Tibial nerve (tissue), 4 donors: ENCODE measurements around the gene SH3RF3. TPM values are rescaled to one million over a fixed set of nuclear protein-coding genes. Genes with fewer than 3 reads are reported as not detected.

Experiments used
- DNase-seq, 2 donors: peaks; one replicate each; pipeline ENCODE4 v3.0.0-alpha.2; 2019; ENCODE audit warnings: low spot score in 2 of 2
- H3K27ac ChIP-seq, 4 donors: fragments of 200-600 bp; sonication (generic) in 3 of 4; one replicate each; pipeline ENCODE4 v1.5.1; 2017 to 2019; ENCODE audit warnings: mild to moderate bottlenecking in 1 of 4
- H3K27me3 ChIP-seq, 2 donors: fragments of 200-600 bp; sonication (generic) in 1 of 2; one replicate each; pipeline versions ENCODE4 v1.5.1 to v1.6.0; 2017 to 2019
- H3K36me3 ChIP-seq, 3 donors: fragments of 200-600 bp; sonication (generic); one replicate each; pipeline ENCODE4 v1.5.1; 2018 to 2019
- H3K4me1 ChIP-seq, 4 donors: fragments of 200-600 bp; sonication (generic) in 3 of 4; one replicate each; pipeline ENCODE4 v1.5.1; 2017 to 2019
- H3K4me3 ChIP-seq, 4 donors: fragments of 200-600 bp; sonication (generic) in 3 of 4; one replicate each; pipeline ENCODE4 v1.5.1; 2017 to 2019; ENCODE audit warnings: mild to moderate bottlenecking in 1 of 4, moderate library complexity in 1 of 4
- H3K9me3 ChIP-seq, 4 donors: fragments of 200-600 bp; sonication (generic) in 3 of 4; one replicate each; pipeline ENCODE4 v1.5.1; 2017 to 2019
- CTCF ChIP-seq, 5 experiments: fragments of 200-600 bp in 3 of 5; fragments of 450-650 bp in 2 of 5; sonication (generic) in 3 of 5; IDR thresholded peaks; one replicate each; pipeline ENCODE4 v1.5.1; 2016 to 2019; ENCODE audit warnings: antibody characterized with exemption in 5 of 5, mild to moderate bottlenecking in 3 of 5, moderate library complexity in 2 of 5
- EP300 ChIP-seq, 2 donors: sonication (generic); formaldehyde crosslinking; IDR thresholded peaks; one replicate each; pipeline ENCODE4 v1.6.1; 2017; ENCODE audit warnings: antibody characterized with exemption in 2 of 2, mild to moderate bottlenecking in 1 of 2
- POLR2A ChIP-seq, 2 donors: fragments of 450-650 bp; IDR thresholded peaks; one replicate each; pipeline ENCODE4 v1.6.1; 2017; ENCODE audit warnings: antibody characterized with exemption in 2 of 2, mild to moderate bottlenecking in 2 of 2, moderate library complexity in 2 of 2
- WGBS, 2 donors: methylation state at CpG; one replicate each; pipeline ENCODE4 v1.1.5; 2018; 5-methylcytosine and 5-hydroxymethylcytosine counted together
- total RNA-seq, 4 donors: library from RNA; depleted of rRNA; stranded (reverse); fragments of >200 nt; gene quantifications; one replicate each; pipeline ENCODE4 v1.1.0, GENCODE V29; 2016

Gene SH3RF3
- total RNA-seq, 4 donors from 2014 or later, result 6.9 to 18.0 (median 11.4) TPM

- H3K36me3 ChIP-seq, result peaks cover 0 to 10% (median 0%) of the 10 kb centered on the region in 3 donors
- H3K4me3 ChIP-seq, result no peak overlapping the region
- no peak overlapping the region for H3K27ac ChIP-seq
- no peaks in the 10 kb centered on the region for H3K9me3 ChIP-seq
- 84 to 85% methylated on average over 15 to 21 of the region's 21 CpGs for WGBS, 2 donors
- TF ChIP-seq EP300 (IDR thresholded peaks at IDR 0.05) (no peak), POLR2A (IDR thresholded peaks at IDR 0.05) (no peak), CTCF (IDR thresholded peaks at IDR 0.05) (no peak)
- peaks cover 0 to 2% (median 0%) of the 10 kb centered on the region in 4 donors for H3K4me1 ChIP-seq
- no peaks in the 10 kb centered on the region for H3K27me3 ChIP-seq
- DNase-seq, result no peak
Observed at GRCh38 chr2:109455731-109456691, 327.0 kb downstream of the SH3RF3 start.

GRCh38 chr2:109456776-109457175, 327.8 kb downstream of the SH3RF3 start:
- H3K4me3 ChIP-seq, result no peak overlapping the region
- H3K9me3 ChIP-seq, result no peaks in the 10 kb centered on the region
- WGBS, 2 donors, result 92 to 95% methylated on average over 7 to 8 of the region's 8 CpGs
- peaks cover 0 to 2% (median 0%) of the 10 kb centered on the region in 4 donors for H3K4me1 ChIP-seq
- H3K36me3 ChIP-seq, result peaks cover 0 to 10% (median 0%) of the 10 kb centered on the region in 3 donors
- H3K27ac ChIP-seq, result no peak overlapping the region
- DNase-seq, result no peak
- TF ChIP-seq POLR2A (IDR thresholded peaks at IDR 0.05) (no peak), CTCF (IDR thresholded peaks at IDR 0.05) (no peak), EP300 (IDR thresholded peaks at IDR 0.05) (no peak)
- no peaks in the 10 kb centered on the region for H3K27me3 ChIP-seq

- no peaks in the 10 kb centered on the region for H3K9me3 ChIP-seq
- H3K27ac ChIP-seq, result no peak overlapping the region
- peaks cover 0 to 10% (median 0%) of the 10 kb centered on the region in 3 donors for H3K36me3 ChIP-seq
- TF ChIP-seq CTCF (IDR thresholded peaks at IDR 0.05) (no peak), EP300 (IDR thresholded peaks at IDR 0.05) (no peak), POLR2A (IDR thresholded peaks at IDR 0.05) (no peak)
- H3K4me3 ChIP-seq, result no peak overlapping the region
- 71 to 73% methylated on average over 9 of the region's 9 CpGs for whole genome bisulfite sequencing, 2 donors
- no peaks in the 10 kb centered on the region for H3K27me3 ChIP-seq
- no peak for DNase-seq
- H3K4me1 ChIP-seq, result peaks cover 0 to 2% (median 0%) of the 10 kb centered on the region in 4 donors
Observed at GRCh38 chr2:109457366-109457765, 328.4 kb downstream of the SH3RF3 start.

- H3K4me1 ChIP-seq, result peaks cover 0 to 2% (median 0%) of the 10 kb centered on the region in 4 donors
- WGBS, 2 donors, result 58 to 69% methylated on average over 7 of the region's 7 CpGs
- H3K4me3 ChIP-seq, result no peak overlapping the region
- no peak for DNase-seq
- H3K27me3 ChIP-seq, result no peaks in the 10 kb centered on the region
- H3K27ac ChIP-seq, result no peak overlapping the region
- TF ChIP-seq CTCF (IDR thresholded peaks at IDR 0.05), result no peak
- no peak for TF ChIP-seq EP300 (IDR thresholded peaks at IDR 0.05)
- H3K9me3 ChIP-seq, result no peaks in the 10 kb centered on the region
- H3K36me3 ChIP-seq, result peaks cover 0 to 10% (median 0%) of the 10 kb centered on the region in 3 donors
Observed at GRCh38 chr2:109457794-109458193, 328.8 kb downstream of the SH3RF3 start.

GRCh38 chr2:109458512-109458911, 329.5 kb downstream of the SH3RF3 start:
- no peak for DNase-seq
- Histone ChIP-seq H3K27ac (no peak overlapping the region), H3K4me1 (peaks cover 0 to 2% (median 0%) of the 10 kb centered on the region in 4 donors), H3K36me3 (peaks cover 0 to 10% (median 0%) of the 10 kb centered on the region in 3 donors), H3K27me3 (no peaks in the 10 kb centered on the region), H3K4me3 (no peak overlapping the region), H3K9me3 (no peaks in the 10 kb centered on the region)
- TF ChIP-seq POLR2A (IDR thresholded peaks at IDR 0.05), result no peak
- TF ChIP-seq EP300 (IDR thresholded peaks at IDR 0.05), result no peak
- TF ChIP-seq CTCF (IDR thresholded peaks at IDR 0.05), result no peak
- 94 to 100% methylated on average over 1 of the region's 1 CpG for WGBS, 2 donors
